NOMO-1 treated with DMSO at 0.1 percent for 48 hours (cell line): ENCODE data around the gene CCDC90B.
A peak's percentile ranks its signal among the peaks of the same experiment; 100 is the strongest.
"Not testable (repeated sequence)": the region's sequence is repeated elsewhere in the genome, so short reads cannot be mapped to it uniquely, and the experiment has no call there.

ENCODE experiments used
- DNase-seq: peaks from one replicate; lab custom pipeline; 2025; ENCODE audit not compliant: unreplicated experiment; lab: John Stamatoyannopoulos, UW

Gene CCDC90B

GRCh38 chr11:83292709-83293456 lies 6.7 kb upstream of the CCDC90B start:
- DNase-seq = peak; percentile 44

GRCh38 chr11:83287631-83288030 lies 1.5 kb upstream of the CCDC90B start:
- DNase-seq = no peak

- DNase-seq = no peak
These were observed 906 bp downstream of the CCDC90B start for GRCh38 chr11:83285151-83285770.

- no peak for DNase-seq
These were observed 1.5 kb downstream of the CCDC90B start for GRCh38 chr11:83284501-83285150.

GRCh38 chr11:83282084-83282716 lies 4.0 kb downstream of the CCDC90B start:
- no peak for DNase-seq

GRCh38 chr11:83280256-83280655 lies 5.9 kb downstream of the CCDC90B start:
- DNase-seq = no peak

- DNase-seq = no peak
These were observed 7.8 kb downstream of the CCDC90B start for GRCh38 chr11:83278351-83278750.

- DNase-seq = no peak
These were observed 10.1 kb downstream of the CCDC90B start for GRCh38 chr11:83275888-83276641.

- no peak for DNase-seq
These were observed 13.5 kb downstream of the CCDC90B start for GRCh38 chr11:83272627-83273026.

- DNase-seq = not testable (repeated sequence)
These were observed 14.4 kb downstream of the CCDC90B start for GRCh38 chr11:83271734-83272133.

- not testable (repeated sequence) for DNase-seq
These were observed 17.1 kb downstream of the CCDC90B start for GRCh38 chr11:83269080-83269479.

- no peak for DNase-seq
These were observed 20.8 kb downstream of the CCDC90B start for GRCh38 chr11:83265331-83265730.

GRCh38 chr11:83259559-83259958 lies 26.6 kb downstream of the CCDC90B start:
- no peak for DNase-seq

- DNase-seq = no peak
These were observed 28.4 kb downstream of the CCDC90B start for GRCh38 chr11:83257761-83258168.

GRCh38 chr11:83256602-83257340 lies 29.4 kb downstream of the CCDC90B start:
- no peak for DNase-seq

- no peak for DNase-seq
These were observed 30.8 kb downstream of the CCDC90B start for GRCh38 chr11:83255366-83255765.

GRCh38 chr11:83252941-83253340 lies 33.2 kb downstream of the CCDC90B start:
- no peak for DNase-seq

- DNase-seq = no peak
These were observed 33.9 kb downstream of the CCDC90B start for GRCh38 chr11:83252266-83252665.

- DNase-seq = peak; percentile 51
These were observed 36.1 kb downstream of the CCDC90B start for GRCh38 chr11:83249972-83250593.

- no peak for DNase-seq
These were observed 36.7 kb downstream of the CCDC90B start for GRCh38 chr11:83249445-83249844.
